CD4-positive, alpha-beta T cell treated with Interleukin-6 at 100 ng/mL for 8 hours (primary cell): ENCODE data around the gene STX10.

Source experiments
- DNase-seq: peaks from one replicate; pipeline ENCODE4 v3.0.0-alpha.2; 2020; ENCODE audit warnings: mixed read lengths, low spot score

The STX10 gene

GRCh38 chr19:13119627-13120026 is 30.5 kb downstream of the STX10 start:
- no peak for DNase-seq

GRCh38 chr19:13118424-13119193 is 31.6 kb downstream of the STX10 start:
- no peak for DNase-seq

DNA sequence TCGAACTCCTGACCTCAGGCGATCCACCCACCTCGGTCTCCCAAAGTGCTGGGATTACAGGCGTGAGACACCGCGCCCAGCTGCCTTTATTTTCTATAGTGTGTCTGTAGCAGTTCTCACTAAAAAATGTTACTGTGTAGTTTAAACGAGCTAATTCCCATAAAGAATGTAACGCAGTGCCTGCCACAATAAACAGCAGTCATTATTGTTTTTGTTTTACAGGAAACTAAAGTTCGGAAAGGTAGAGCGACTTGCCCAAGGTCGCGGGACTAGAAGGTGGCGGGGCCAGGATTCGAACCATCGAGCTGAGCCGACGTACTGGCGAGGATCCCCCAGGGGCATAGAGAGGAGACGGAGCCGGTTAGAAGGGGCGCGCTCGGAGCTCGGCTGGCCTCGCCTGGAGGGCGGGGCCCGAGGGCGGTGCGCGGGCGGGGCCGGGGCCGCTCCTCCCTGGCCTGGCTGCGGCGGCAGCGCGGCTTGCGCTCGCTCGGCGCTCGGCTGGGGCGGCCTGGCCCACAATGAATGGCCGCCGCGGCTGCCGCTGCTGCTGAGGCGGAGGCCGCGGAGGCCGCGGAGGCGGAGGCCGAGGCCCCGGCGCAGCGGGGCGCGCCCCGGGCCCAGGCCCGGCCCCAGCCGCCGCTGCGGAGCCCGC is 32.3 kb downstream of the STX10 start, which contains the start of gene NACC1:
TSS of gene NACC1 (plus strand) at position 493 of the 652 bp plus-strand sequence. CDS start 16,944 bp downstream, outside the sequence.
- peak; percentile 87 for DNase-seq

DNA sequence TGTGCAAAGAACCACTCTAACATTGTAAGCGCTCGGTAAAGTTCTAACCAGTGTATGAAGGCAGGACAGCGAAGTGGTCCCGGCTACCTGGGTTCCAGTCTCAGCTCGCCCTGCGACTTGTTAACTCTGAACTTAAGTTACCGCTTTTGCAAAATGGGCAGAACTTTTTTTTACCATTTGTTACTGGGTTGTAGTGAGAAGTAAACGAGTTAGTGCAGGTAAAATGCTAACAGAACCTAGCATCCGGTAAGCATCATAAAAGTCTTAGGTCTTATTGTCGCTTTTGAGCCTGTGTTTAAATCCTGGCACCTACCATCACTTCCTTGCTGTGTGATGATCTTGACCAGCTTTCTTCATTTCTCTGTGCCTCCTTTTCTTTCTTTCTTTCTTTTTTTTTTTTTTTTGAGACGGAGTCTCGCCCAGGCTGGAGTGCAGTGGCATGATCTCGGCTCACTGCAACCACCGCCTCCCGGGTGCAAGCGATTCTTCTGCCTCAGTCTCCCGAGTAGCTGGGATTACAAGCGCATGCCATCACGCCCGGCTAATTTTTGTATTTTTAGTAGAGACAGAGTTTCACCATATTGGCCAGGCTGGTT is 32.9 kb downstream of the STX10 start:
- DNase-seq: peak; percentile 33

DNA sequence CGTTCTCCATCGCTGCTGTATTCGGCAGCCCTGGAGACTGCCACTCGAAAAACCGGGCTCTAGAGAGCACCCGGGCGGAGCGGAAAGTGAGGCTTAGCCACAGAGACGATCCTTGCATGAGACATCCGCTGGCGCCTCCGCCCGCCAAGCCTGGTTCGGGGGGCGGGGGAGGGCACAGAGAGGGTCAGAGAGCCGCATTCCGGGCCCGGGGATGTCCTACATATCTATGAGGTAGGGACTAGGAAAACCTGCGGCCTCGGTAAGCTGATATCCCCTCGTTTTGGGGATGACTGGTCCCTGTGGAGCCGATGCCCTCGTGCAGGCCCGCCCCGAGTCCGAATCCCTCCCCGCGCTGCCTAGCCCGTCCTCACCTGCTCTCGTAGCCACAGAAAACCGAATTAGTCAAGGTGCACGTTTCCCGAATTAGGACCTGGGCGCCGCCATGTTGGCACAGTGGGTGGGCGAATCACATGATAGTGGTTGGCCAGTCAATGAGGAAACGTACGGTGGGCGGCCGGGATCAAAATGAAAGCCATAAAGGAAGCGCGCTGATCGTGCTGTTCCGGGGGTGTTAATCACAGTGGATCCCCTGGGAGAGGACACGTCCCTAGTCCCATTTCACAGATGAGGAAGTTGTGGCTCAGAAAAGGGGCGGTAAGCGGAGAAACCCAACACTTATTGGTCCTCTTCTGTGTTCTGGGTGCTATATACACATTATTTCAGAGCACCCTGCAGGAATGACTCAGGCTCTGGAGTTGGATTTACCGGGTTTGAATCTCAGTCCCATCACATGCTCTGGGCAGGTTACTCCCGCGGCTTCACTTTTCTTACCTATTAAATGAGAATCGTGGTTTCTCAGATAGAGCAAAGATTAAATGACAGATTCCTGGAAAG is 33.6 kb downstream of the STX10 start, which contains the start of gene TRMT1:
TSS of gene TRMT1 (minus strand) at position 459 of the 894 bp plus-strand sequence. CDS start at position 118, 341 bp downstream.
- DNase-seq: peak; percentile 85

DNA sequence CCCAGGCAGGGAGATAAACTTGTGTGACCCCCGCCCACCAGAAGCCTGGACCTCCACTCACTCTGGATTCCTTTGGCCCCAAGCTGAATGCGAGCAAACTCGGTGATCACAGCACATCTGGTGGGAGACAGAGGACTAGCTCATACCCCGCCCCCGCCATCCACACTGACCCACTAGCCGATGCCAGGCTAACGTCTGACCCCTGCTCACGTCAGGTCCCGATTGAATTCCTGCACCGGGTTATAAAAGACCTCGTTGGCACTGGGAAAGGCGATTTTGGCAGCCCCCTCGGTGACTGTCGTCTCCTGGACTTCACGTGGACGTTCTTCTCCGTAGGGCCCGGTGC is 34.3 kb downstream of the STX10 start:
- no peak for DNase-seq

GRCh38 chr19:13112555-13112954 is 37.6 kb downstream of the STX10 start:
- no peak for DNase-seq

- no peak for DNase-seq
Measured at GRCh38 chr19:13110099-13110610, 40.0 kb downstream of the STX10 start.

DNA sequence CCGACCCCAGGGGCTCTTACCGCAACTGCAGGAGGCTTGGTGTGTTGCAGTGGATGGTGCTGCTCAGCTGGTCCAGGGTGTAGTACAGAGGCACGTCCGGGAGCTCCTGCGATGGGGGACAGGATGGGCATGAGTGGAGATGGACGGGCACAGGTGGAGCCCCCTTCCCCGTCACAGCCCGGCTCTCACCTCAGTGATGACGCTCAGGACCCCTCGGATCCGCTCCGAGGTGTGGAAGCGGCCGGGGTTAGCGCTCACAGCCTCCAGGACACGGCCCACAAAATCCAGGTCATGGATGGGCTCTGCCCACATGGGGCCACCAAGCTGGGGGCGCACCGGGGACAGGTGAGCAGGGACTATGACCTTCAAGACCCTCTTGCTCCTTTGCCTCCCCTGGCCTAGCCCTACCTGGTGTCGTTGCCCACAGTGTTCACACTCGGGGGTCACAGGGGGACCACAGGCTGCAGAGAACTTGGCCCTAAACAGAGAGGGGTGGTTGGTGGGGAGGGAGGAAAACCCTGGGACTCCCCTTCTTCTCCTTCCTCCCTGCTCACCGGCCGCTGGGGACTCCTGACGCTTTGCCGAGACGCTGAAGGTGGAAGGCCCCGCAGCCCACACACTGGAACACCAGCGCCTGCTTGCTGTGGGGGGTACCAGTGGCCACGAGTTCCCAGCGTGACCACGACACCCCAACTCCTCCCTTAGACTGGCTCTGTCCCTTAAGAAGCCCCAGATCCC is 40.6 kb downstream of the STX10 start:
- DNase-seq: no peak

DNA sequence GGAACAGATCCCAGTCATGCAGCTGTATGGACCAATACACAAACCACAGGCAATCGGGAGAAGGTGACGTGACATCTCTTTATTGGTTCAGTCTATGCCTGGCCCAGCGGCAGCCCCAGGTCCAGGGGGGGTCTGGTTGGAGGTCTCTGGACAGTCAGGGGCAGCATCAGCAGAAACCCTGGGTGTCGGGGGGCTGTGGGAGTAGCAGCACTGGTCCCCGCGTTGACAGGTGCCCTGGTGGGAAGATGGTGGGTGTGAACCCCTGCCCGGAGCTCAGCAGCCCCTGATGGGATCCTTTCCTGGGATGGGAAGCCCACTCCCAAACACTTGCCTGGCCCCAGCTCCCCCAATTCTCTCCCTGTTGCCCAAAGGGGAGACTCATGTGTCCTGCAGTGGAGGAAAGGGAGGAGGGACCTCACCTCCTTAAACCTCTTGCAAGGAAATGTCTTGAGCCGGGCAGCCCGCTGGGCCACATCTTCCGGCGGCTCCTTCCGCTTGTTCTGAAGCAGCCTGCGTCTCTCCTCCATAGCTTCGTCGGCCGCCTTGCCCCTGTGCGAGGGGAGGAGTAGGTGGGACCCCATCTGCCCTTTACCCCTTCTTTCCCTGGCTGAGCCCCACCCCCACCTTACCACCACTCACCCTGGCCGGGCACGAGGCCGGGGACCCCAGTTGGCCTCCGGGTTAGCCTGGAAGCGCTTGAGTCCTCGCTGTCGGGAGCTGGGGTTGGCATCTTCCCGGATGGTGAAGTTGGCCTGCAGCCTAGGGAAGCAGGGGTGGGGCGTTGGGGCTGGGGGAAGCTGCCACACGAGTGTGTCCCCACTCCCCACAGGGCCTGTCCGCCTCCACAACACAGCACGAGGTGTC is 45.1 kb downstream of the STX10 start:
- peak; percentile 27 for DNase-seq

GRCh38 chr19:13104360-13104847 is 45.8 kb downstream of the STX10 start:
- peak; percentile 59 for DNase-seq

DNA sequence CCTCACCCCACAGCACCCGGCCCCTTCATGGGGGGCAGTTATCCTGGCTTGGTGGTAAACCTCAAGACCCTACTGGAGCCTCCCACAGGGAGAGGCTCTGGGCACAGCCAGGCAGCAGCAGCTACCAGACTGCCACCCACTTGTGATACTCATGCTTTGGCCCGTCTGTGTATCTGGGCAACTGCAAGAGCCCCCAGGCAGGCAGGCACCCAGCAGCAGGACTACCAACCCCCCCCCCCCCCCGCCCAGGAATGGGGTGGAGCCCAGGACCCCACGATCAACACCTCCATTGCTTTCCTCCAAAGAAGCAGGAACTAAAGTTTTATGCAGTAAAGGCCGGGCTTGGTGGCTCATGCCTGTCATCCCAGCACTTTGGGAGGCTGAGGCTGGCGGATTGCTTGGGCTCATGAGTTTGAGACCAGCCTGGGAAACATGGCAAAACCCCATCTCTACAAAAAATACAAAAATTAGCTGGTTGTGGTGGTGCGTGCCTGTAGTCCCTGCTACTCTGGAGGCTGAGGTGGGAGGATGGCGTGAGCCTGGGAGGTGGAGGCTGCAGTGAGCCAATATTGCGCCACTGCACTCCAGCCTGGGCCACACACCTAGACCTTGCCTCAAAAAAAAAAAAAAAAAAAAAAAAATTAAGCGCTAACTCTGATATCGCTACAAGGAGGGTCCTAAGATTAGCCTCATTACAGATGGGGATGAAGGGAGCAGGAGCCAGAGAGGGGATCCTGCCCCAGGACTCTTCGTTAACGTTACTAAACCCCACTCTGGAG is 46.4 kb downstream of the STX10 start:
- DNase-seq: no peak

GRCh38 chr19:13102666-13103580 is 47.3 kb downstream of the STX10 start, which contains the start of gene LYL1:
TSS of gene LYL1 (minus strand) at chr19:13102858. CDS start at chr19:13101171, 1,687 bp downstream.
- DNase-seq: peak; percentile 29

- DNase-seq: no peak
Measured at GRCh38 chr19:13102416-13102665, 47.8 kb downstream of the STX10 start.

- DNase-seq: no peak
Measured at GRCh38 chr19:13101590-13102415, 48.4 kb downstream of the STX10 start.

- no peak for DNase-seq
Measured at GRCh38 chr19:13100841-13101589, 49.2 kb downstream of the STX10 start.
